DOHH2 (cell line): ENCODE data around the gene RND3.

ENCODE experiments used
- EZH2phosphoT487 ChIP-seq: fragments of 200-600 bp; sonication (generic); IDR thresholded peaks from 2 replicates; pipeline ENCODE4 v1.6.1; 2017; ENCODE audit warnings: borderline replicate concordance, mild to moderate bottlenecking, antibody characterized with exemption, low read length, moderate library complexity, mixed read lengths
- TF ChIP-seq, protein P1 (sequence below): fragments of 200-600 bp; sonication (generic); IDR thresholded peaks from one replicate; pipeline ENCODE4 v1.5.1; 2014; ENCODE audit warnings: antibody characterized with exemption, mild to moderate bottlenecking, low read depth, low read length; ENCODE audit not compliant: poor library complexity, severe bottlenecking

DNA sequence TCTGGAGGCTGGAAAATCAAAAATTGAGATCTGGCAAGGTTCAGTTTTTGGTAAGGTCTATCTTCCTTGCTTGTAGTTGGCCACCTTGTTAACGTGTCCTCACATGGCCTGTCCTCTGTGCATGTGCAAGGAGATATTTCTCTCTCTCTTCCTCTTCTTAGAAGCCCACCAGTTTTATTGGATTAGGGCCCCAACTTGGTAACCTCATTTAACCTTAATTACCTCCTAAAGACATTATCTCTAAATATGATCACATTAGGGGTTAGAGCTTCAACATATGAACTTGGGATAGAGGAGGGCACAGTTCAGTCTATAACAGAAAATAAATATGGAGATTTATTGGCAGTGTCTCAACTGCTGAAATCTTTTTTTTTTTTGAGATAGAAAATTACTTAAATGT is 19.6 kb upstream of the RND3 start:
- TF ChIP-seq, protein P1, sequence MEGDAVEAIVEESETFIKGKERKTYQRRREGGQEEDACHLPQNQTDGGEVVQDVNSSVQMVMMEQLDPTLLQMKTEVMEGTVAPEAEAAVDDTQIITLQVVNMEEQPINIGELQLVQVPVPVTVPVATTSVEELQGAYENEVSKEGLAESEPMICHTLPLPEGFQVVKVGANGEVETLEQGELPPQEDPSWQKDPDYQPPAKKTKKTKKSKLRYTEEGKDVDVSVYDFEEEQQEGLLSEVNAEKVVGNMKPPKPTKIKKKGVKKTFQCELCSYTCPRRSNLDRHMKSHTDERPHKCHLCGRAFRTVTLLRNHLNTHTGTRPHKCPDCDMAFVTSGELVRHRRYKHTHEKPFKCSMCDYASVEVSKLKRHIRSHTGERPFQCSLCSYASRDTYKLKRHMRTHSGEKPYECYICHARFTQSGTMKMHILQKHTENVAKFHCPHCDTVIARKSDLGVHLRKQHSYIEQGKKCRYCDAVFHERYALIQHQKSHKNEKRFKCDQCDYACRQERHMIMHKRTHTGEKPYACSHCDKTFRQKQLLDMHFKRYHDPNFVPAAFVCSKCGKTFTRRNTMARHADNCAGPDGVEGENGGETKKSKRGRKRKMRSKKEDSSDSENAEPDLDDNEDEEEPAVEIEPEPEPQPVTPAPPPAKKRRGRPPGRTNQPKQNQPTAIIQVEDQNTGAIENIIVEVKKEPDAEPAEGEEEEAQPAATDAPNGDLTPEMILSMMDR = no peak
- TF ChIP-seq EZH2phosphoT487 = no peak
